ENCODE data around the gene ZEB2.

Gene ZEB2

DNA sequence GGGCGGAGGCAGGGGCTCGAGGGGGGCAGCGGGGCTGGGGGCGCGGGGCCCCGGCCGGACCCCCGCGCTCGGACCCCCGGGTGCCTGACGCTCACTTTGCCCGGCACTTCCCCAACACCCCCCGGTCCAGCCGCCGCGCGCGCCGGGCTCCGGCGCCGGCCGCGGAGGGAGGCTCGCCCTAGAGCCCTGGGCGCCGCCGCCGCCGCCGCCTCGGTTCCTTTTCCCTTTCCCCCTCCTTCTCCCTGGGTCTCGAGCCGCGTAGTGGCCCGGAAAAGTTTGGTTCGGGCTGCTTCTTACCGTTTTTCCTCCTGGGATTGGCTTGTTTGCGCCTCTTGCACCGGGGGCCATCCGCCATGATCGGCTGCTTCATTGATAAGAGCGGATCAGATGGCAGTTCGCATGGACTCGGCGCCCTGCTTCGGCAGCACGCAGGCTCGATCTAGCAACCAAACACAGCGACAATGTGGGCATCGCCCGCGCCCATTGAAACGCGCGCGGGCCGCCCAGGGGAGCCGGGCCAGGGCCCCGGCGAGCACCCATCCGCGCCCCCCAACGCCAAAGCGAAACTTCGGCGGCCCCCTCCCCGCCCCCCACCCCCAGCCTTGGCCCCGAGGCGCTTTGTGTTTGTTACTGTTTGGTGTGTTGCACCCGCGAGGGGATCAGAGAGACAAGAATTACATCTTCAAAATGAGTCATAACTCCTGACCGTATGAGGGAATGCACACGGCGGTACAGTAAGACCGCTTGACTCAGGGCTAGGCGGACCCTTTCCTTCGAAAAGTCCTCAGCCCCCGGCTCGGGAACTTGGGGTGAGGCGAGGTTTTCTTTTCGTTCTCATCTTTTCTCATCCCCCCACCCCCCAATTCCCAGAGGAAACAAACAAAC, 2.7 kb downstream of the ZEB2 start:
- no peaks in the 10 kb centered on the region for H3K9me3 ChIP-seq (ENCODE audit: control insufficient read depth, insufficient read depth, low read length)
- H3K4me3 ChIP-seq (ENCODE audit: low read depth, low read length) = peak overlapping the region; percentile 66
- H3K27me3 ChIP-seq (ENCODE audit: control insufficient read depth, insufficient read depth, low read length) = peaks cover 81% of the 10 kb centered on the region
- H3K9ac ChIP-seq (ENCODE audit: low read depth, low read length) = no peak overlapping the region
- no peaks in the 10 kb centered on the region for H3K36me3 ChIP-seq (ENCODE audit: control insufficient read depth, insufficient read depth, low read length)
- peaks cover 23% of the 10 kb centered on the region for H3K4me1 ChIP-seq (ENCODE audit: control insufficient read depth, insufficient read depth, low read length)

DNA sequence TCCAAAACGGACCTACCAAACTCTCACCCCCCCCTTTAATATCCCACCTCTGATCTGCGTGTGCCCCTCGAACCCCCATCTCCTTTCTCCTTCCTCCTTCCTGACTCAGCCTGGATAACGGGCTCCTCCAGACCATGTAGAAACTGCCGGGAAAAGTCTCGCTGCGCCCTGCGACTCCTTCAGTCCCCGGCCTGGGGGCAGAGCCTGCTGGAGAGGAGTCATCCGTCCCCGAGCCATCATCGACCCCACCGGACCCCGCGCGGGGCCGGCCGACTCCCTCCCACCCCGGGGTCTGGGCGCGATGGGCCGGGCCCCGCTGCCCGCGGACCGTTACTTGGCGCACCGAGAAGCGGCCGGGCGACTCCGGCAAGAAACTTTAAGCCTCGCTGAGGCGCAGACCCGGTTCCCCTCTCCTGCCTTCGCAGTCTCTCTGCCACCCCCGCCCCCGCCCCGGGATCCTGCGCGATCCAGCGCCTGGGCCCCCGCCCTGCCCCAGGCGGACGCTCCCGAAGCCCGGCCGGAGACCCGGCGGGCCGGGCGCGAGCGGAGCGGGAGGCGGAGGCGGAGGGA, 3.4 kb downstream of the ZEB2 start:
- Histone ChIP-seq H3K27me3 (ENCODE audit: control insufficient read depth, insufficient read depth, low read length) (peaks cover 84% of the 10 kb centered on the region), H3K9ac (ENCODE audit: low read depth, low read length) (no peak overlapping the region), H3K4me1 (ENCODE audit: control insufficient read depth, insufficient read depth, low read length) (peaks cover 29% of the 10 kb centered on the region)

DNA sequence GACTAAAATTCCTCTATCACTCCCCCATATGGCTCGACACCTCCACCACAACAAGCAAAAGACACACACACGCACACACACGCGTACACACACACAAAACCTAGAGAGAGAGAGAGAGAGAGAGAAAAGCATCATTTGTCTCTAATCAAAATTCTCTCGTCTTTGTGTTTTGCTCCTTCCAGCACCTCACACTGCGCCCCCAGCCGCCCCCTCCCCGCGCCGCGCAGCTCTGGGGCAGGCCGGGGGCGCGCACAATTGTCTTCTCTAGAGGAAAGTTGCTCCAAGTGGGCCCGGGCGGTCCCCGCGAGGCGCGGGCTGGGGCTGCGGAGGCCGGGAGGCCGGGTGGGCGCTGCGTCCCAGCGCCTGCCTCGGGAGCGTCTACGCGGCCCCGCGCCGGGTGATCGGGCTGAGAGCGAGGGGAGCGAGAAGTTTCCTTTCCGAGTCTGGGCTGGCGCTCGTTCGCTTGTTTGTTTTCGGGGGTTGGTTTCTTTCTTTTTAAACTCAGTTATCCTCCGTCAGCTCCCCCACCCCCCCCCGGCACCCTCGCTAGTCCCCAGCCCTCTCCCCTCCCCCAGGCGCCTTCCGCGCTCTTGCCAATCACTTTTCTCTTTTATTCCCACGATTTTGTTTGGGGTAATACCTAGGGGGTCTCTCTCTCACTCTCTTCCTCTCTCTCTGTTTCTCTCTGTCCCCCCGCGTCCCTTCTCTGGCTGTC, 4.1 kb downstream of the ZEB2 start:
- no peaks in the 10 kb centered on the region for H3K9me3 ChIP-seq (ENCODE audit: control insufficient read depth, insufficient read depth, low read length)
- H3K9ac ChIP-seq (ENCODE audit: low read depth, low read length) = no peak overlapping the region
- peaks cover 84% of the 10 kb centered on the region for H3K27me3 ChIP-seq (ENCODE audit: control insufficient read depth, insufficient read depth, low read length)
- H3K4me1 ChIP-seq (ENCODE audit: control insufficient read depth, insufficient read depth, low read length) = peaks cover 35% of the 10 kb centered on the region
- peak overlapping the region; percentile 42 for H3K4me3 ChIP-seq (ENCODE audit: low read depth, low read length)
- no peaks in the 10 kb centered on the region for H3K36me3 ChIP-seq (ENCODE audit: control insufficient read depth, insufficient read depth, low read length)

More for the DNA sequence above, 3.4 kb downstream of the ZEB2 start:
- H3K36me3 ChIP-seq (ENCODE audit: control insufficient read depth, insufficient read depth, low read length) = no peaks in the 10 kb centered on the region
- peak overlapping the region; percentile 42 for H3K4me3 ChIP-seq (ENCODE audit: low read depth, low read length)
- H3K9me3 ChIP-seq (ENCODE audit: control insufficient read depth, insufficient read depth, low read length) = no peaks in the 10 kb centered on the region

DNA sequence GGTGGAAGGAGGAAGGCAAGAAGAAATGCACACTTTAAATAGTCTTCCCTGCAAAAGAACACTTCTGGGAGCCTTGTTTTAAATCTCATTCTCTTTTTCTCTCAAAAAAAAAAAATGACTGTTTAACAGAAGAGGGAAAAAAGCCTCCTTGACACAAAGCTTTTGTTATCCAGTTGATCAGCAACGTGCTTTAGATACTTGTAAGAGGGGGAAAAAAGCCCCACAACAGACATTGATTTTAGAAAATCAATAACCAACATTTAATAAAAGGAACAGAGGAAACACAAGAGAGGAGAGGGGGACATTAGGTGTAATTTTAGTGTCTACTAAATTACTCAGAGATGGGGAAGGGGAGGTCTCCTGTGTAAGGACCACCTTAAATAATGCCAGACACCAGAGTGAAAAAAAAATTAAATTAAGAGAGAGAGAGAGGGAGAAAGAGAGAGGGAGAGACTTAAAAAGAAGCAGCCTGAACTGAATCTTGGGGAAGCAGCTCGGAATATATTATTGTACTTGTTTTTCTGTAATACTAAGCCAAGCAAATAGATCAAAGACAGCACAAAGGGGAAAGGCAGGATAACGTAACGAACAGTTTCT, 4.7 kb downstream of the ZEB2 start:
- no peaks in the 10 kb centered on the region for H3K9me3 ChIP-seq (ENCODE audit: control insufficient read depth, insufficient read depth, low read length)
- H3K27me3 ChIP-seq (ENCODE audit: control insufficient read depth, insufficient read depth, low read length) = peaks cover 79% of the 10 kb centered on the region
- H3K4me3 ChIP-seq (ENCODE audit: low read depth, low read length) = peak overlapping the region; percentile 42
- no peak overlapping the region for H3K9ac ChIP-seq (ENCODE audit: low read depth, low read length)
- no peaks in the 10 kb centered on the region for H3K36me3 ChIP-seq (ENCODE audit: control insufficient read depth, insufficient read depth, low read length)
- peaks cover 38% of the 10 kb centered on the region for H3K4me1 ChIP-seq (ENCODE audit: control insufficient read depth, insufficient read depth, low read length)

DNA sequence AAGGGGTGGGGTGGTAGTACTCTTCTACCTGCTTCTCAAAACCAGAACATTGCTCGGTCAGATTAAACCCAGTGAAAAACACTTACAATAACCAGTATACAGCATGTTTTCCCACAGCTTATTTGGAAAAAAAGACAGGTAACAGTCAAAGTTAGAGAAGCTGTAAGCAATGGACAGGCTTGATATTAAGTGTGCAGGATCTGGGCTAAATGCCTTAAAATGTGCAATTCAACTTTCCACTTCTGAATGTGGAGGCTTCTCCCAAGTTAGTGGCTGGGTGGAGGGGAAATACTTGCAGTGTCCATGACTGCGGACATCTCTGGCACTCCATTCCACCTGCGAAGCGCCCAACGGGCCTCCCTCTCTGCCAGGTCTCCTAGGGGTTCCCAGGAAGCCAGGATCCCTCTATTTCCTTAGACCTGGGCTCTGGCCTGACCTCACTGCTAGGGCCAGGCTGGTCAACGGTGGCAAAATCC, 5.3 kb downstream of the ZEB2 start:
- Histone ChIP-seq H3K9me3 (ENCODE audit: control insufficient read depth, insufficient read depth, low read length) (no peaks in the 10 kb centered on the region), H3K36me3 (ENCODE audit: control insufficient read depth, insufficient read depth, low read length) (no peaks in the 10 kb centered on the region), H3K9ac (ENCODE audit: low read depth, low read length) (no peak overlapping the region), H3K4me1 (ENCODE audit: control insufficient read depth, insufficient read depth, low read length) (peaks cover 38% of the 10 kb centered on the region), H3K4me3 (ENCODE audit: low read depth, low read length) (peak overlapping the region; percentile 27), H3K27me3 (ENCODE audit: control insufficient read depth, insufficient read depth, low read length) (peaks cover 75% of the 10 kb centered on the region)

DNA sequence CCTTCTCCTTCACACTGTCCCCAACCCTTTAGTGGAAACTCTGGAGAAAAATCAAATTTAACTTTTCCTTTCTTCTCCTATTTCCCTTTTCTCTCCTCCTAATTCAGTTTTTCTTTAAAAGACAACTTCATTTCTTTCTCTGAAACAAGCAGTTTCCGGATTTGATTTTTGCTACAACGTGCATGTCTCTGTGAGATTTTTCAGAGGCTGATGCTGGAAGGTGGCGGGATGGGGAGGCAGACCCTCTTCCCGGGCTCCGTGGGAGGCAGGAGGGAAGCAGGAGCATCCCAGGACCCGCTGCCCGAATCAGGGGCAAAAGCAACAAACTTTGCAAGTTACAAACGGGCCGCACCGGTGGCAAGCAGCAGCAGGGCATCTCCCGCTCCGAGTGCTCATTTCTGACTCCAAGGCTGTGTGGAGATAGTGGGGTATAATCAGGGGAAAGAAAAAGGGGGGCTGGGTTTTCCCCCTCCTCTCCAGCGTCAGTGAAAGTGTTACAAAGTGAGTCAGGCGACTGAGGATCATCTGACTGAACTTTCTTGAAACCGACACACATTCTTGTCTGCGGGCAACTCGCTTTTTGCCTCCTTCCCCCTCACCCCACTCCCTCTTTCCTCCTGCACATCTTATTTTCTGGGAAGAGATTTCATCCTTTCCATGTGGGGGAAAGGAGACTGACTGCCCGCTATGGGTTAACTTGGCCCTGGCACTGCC, 6.4 kb downstream of the ZEB2 start:
- no peaks in the 10 kb centered on the region for H3K36me3 ChIP-seq (ENCODE audit: control insufficient read depth, insufficient read depth, low read length)
- H3K4me3 ChIP-seq (ENCODE audit: low read depth, low read length) = peak overlapping the region; percentile 24

DNA sequence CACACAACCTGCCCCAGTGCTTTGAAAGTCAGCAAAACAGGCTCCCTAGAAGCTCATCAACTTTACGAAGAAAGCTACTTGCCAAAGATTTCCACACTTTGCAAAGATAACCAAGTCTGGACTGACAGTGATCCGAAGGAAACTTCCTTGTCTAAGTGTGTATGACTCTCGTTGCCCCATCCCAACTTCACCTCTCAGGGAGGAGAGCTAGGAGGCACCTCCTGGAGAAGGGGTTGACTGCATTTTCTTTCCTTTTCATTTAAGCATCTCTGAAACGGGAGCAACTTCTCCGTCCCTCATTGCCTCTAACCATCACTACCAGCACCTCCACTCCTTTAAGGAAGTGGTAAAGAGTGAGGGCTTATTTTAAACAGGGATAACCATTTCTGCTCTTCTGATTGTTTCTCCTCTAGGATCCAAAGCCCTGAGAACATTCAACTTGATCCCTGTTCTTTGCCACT, 7.0 kb downstream of the ZEB2 start:
- H3K27me3 ChIP-seq (ENCODE audit: control insufficient read depth, insufficient read depth, low read length) = peaks cover 75% of the 10 kb centered on the region
- peak overlapping the region; percentile 20 for H3K4me3 ChIP-seq (ENCODE audit: low read depth, low read length)
- H3K9ac ChIP-seq (ENCODE audit: low read depth, low read length) = no peak overlapping the region
- peaks cover 44% of the 10 kb centered on the region for H3K4me1 ChIP-seq (ENCODE audit: control insufficient read depth, insufficient read depth, low read length)
- H3K36me3 ChIP-seq (ENCODE audit: control insufficient read depth, insufficient read depth, low read length) = no peaks in the 10 kb centered on the region
- H3K9me3 ChIP-seq (ENCODE audit: control insufficient read depth, insufficient read depth, low read length) = no peaks in the 10 kb centered on the region

More for the DNA sequence above, 6.4 kb downstream of the ZEB2 start:
- peaks cover 44% of the 10 kb centered on the region for H3K4me1 ChIP-seq (ENCODE audit: control insufficient read depth, insufficient read depth, low read length)
- H3K9me3 ChIP-seq (ENCODE audit: control insufficient read depth, insufficient read depth, low read length) = no peaks in the 10 kb centered on the region
- peaks cover 75% of the 10 kb centered on the region for H3K27me3 ChIP-seq (ENCODE audit: control insufficient read depth, insufficient read depth, low read length)
- H3K9ac ChIP-seq (ENCODE audit: low read depth, low read length) = no peak overlapping the region

DNA sequence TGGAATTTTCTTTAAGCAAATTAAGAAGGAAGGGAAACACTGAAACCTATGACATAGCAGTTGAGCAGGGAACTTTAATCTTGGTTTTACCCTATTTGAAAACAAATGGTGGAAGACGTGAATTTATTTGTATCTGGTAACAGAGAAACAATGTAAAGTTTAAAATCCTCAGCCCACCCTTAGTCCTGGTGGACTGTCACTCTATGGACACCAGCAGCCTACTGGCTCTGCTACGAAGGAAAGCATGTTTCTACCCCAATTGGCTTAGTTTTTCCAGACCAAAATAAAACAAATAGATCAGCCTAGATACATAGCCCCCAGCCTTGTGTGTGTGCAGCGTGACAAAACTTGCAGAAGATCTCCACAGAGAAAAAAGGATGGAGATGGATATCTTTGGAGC, 7.4 kb downstream of the ZEB2 start:
- Histone ChIP-seq H3K36me3 (ENCODE audit: control insufficient read depth, insufficient read depth, low read length) (no peaks in the 10 kb centered on the region), H3K9me3 (ENCODE audit: control insufficient read depth, insufficient read depth, low read length) (no peaks in the 10 kb centered on the region), H3K27me3 (ENCODE audit: control insufficient read depth, insufficient read depth, low read length) (peaks cover 76% of the 10 kb centered on the region), H3K4me3 (ENCODE audit: low read depth, low read length) (peak overlapping the region; percentile 20), H3K4me1 (ENCODE audit: control insufficient read depth, insufficient read depth, low read length) (peaks cover 44% of the 10 kb centered on the region), H3K9ac (ENCODE audit: low read depth, low read length) (no peak overlapping the region)

DNA sequence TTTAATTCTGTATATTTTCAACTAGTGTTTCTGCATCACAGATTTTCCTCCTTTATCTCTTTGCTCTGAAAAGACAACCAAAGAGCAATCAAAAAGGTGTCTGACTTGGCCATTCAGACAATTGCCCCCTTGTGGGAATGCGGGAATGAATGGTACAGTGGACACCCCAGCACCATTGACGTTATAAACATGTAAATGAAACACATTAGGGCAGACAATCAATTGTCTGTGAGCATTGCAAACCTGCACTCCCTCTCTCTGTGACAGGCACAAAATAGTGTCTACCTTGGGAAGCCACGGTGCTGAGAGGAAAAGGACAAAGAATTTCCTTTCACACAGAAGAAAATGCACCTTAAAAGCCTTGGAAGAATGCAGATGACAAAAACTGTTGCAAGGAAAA, 8.0 kb downstream of the ZEB2 start:
- peak overlapping the region; percentile 6 for H3K4me3 ChIP-seq (ENCODE audit: low read depth, low read length)
- H3K27me3 ChIP-seq (ENCODE audit: control insufficient read depth, insufficient read depth, low read length) = peaks cover 80% of the 10 kb centered on the region
- H3K4me1 ChIP-seq (ENCODE audit: control insufficient read depth, insufficient read depth, low read length) = peaks cover 44% of the 10 kb centered on the region
- no peaks in the 10 kb centered on the region for H3K36me3 ChIP-seq (ENCODE audit: control insufficient read depth, insufficient read depth, low read length)
- no peaks in the 10 kb centered on the region for H3K9me3 ChIP-seq (ENCODE audit: control insufficient read depth, insufficient read depth, low read length)
- no peak overlapping the region for H3K9ac ChIP-seq (ENCODE audit: low read depth, low read length)

DNA sequence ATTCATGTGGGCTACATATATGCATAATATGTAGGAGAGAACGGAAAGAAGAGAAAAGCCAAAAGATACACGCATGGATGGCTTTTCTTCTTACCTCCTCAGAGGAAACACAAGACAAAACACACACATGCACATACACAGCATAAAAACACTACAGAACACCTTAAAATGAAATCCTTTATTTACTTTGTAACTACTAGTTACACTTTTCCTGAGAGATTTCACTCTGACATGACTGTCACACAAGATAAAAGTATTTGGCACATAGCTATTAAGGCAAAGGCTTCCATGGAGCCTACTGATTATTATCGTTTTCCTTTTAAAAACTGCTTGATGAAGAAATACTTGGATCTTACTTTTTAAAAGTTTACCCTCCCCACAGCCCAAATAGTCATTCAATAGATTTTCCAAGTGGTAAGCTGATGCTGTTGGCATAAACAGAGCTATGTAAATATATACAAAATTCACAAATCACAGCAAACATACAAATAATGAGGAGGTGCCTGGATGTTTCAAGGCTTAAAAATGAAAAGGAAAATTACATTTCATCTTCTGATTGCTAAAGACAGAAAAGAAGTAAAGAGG, 8.6 kb downstream of the ZEB2 start:
- Histone ChIP-seq H3K9me3 (ENCODE audit: control insufficient read depth, insufficient read depth, low read length) (no peaks in the 10 kb centered on the region), H3K27me3 (ENCODE audit: control insufficient read depth, insufficient read depth, low read length) (peaks cover 81% of the 10 kb centered on the region), H3K36me3 (ENCODE audit: control insufficient read depth, insufficient read depth, low read length) (no peaks in the 10 kb centered on the region), H3K4me3 (ENCODE audit: low read depth, low read length) (no peak overlapping the region), H3K4me1 (ENCODE audit: control insufficient read depth, insufficient read depth, low read length) (peaks cover 44% of the 10 kb centered on the region), H3K9ac (ENCODE audit: low read depth, low read length) (no peak overlapping the region)
